KOPT-K1 (cell line): ENCODE data around the gene PCSK5.

Experiments used
- H3K27ac ChIP-seq: fragments of 200-600 bp; sonication (generic); 2 replicates; pipeline ENCODE4 v1.5.1; 2016; ENCODE audit warnings: antibody characterized with exemption, mild to moderate bottlenecking, low read depth, low read length; ENCODE audit not compliant: poor library complexity, severe bottlenecking
- H3K36me3 ChIP-seq: fragments of 200-600 bp; sonication (generic); 2 replicates; pipeline ENCODE4 v1.5.1; 2017; ENCODE audit warnings: antibody characterized with exemption, mild to moderate bottlenecking, low read length, moderate library complexity; ENCODE audit not compliant: insufficient read depth
- H3K9me3 ChIP-seq: fragments of 200-600 bp; sonication (generic); 2 replicates; pipeline ENCODE4 v1.5.1; 2017; ENCODE audit warnings: antibody characterized with exemption, low read length, mild to moderate bottlenecking; ENCODE audit not compliant: insufficient read depth, poor library complexity, severe bottlenecking

Gene PCSK5

DNA sequence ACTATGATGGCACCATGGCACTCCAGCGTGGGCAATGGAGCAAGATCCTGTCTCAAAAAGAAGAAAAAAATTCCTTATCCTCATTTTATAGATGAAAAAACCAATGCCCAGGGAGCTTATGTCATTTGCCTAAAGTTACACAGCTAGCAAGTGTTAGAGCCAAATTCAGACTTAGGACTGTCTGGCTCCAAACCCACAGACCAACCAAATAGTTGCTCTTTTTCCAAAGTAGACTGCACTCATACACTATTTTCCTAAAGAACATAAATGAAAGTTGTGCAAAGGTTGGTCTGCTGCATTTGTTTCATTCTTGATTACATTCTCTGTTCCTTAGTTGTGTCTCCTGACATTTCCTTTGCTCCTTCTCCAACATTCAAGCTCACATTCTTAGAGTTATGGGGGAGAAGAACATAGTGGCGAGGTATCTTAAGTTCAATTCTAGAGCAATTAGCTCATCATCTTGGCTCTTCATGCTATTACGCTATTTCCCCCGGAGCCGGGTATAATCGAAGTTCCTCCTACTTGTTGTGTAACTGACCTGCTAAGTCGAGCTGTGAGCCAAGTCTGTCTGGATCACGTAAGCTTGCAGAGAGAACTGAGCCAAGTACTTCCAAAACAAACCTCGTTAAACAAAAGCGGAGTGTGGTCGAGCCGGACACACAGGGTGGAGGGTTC, 365.4 kb downstream of the PCSK5 start:
- Histone ChIP-seq H3K9me3 (no peaks in the 10 kb centered on the region), H3K36me3 (no peaks in the 10 kb centered on the region), H3K27ac (no peak overlapping the region)

DNA sequence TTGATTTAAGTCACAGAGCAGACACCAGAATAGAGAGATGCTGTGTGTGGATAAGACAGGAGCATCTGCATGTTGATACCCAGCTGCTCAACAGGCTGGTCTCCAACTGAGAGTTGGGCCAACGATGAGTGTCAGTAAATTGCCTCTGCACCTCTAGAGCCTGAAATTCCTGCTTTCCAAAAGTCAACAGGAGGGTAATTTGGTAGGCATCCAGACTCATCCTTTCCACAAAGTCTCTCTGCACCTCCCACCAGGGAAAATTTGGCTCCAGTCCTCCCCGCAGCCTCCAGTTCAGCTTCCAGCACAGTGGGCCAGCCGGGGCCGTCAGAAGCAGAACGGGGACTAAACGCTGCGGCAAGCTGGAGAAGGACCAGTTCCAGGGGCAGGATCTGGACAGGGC, 366.8 kb downstream of the PCSK5 start:
- Histone ChIP-seq H3K27ac (no peak overlapping the region), H3K36me3 (no peaks in the 10 kb centered on the region), H3K9me3 (no peaks in the 10 kb centered on the region)

DNA sequence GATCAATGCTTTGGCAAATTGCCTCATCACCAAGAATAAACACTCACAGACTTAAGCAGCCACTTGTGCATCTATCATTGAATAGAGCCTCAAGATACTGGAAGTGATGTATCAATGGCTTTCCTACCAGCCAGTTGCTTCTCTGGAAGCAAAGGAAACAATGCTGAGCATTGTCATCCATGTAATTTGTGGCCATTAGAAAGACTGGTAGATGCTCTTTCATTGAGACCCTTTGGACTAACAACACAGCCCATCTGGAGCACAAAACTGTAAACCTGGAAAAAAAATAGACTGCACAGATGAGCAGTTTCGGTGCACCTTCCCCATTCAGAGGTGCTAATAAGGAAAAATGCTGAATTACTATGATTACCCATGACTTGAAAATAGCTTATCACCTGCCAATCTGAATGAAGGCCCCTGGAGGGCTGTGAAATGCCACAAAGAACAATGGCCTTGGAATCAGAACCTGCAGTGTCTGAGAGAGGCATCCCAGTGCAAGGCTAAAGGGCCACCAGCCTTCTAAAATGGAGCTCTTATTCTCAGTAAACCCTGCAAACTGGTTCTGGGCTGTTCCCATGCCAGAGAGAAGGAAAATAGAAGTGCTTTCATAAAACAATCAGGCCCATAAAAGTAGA, 376.3 kb downstream of the PCSK5 start:
- Histone ChIP-seq H3K27ac (no peak overlapping the region), H3K9me3 (peaks cover 8% of the 10 kb centered on the region), H3K36me3 (no peaks in the 10 kb centered on the region)

DNA sequence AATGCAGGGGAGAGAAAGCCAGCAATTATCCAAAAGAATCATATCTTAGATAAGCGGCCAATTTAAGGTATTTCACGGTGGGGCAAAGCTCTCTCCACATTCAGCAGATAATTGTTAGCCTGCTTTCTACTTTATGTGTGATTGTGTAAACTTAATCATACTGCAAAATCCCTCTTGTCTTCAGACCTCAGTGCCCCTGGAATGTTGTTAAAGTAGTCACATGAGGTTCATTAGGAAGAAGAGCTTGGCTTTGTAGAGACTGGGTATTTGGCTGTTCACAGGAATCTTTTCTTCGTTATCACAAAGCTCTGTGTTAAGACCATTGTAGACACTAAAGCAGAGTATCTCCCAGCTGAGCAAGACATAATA, 376.8 kb downstream of the PCSK5 start:
- peaks cover 8% of the 10 kb centered on the region for H3K9me3 ChIP-seq
- no peak overlapping the region for H3K27ac ChIP-seq
- no peaks in the 10 kb centered on the region for H3K36me3 ChIP-seq

DNA sequence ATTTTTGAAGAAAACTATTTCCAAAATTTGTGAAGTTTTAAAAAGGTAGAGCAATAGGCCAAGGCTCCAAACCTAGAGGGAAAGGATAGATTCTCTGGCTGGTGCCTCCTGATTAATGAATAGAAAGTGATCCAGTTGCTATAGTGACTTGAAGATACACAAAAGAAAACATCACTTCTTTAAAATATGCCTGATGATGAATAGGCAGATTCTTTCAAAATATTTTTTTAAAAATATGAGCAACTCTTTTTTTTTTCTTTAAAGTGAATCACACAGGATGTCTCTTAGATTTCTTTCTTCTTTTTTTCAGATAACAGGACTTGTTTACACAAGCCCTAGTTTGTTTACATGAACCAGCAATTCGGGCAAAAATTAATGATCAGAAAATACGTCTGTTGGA, 379.3 kb downstream of the PCSK5 start:
- H3K9me3 ChIP-seq, result no peaks in the 10 kb centered on the region
- no peaks in the 10 kb centered on the region for H3K36me3 ChIP-seq

DNA sequence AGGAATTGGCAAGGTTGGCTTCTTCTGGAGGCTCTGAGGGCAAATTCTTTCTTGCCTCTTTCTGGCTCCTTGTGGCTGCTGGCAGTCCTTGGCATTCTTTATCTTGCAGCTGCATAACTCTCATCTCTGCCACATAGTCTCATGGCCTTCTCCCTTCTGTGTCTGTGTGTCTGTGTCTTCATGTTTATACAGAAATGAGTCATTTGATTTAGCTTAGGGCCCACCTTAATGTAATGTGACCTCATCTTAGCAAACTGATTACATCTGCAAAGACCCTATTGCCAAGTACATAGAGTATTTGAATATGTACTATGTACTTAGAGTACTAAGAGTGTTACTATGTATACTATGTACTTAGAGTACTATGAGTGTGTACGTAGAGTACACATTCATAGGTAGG, 381.3 kb downstream of the PCSK5 start:
- no peaks in the 10 kb centered on the region for H3K9me3 ChIP-seq
- H3K36me3 ChIP-seq, result no peaks in the 10 kb centered on the region
- no peak overlapping the region for H3K27ac ChIP-seq

More for the DNA sequence above, 379.3 kb downstream of the PCSK5 start:
- H3K27ac ChIP-seq, result no peak overlapping the region

DNA sequence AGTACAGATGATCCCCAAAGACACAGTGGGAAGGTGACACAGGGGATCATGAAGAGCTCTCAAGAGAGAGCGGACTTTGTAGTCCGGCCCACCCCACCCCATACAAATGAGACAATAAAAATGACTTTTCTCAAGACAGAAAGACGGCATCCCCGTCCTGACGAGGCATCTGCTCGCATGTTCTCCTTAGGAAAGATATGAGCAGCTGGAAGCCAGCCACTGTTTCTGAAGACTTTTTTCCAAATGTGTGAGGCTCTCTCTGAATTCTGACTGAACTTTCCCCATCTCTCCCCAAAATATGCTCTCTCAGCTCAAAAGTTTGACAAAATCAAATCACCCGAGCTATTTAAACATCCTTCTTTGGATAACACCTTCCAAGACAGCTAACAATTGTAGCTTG, 398.6 kb downstream of the PCSK5 start:
- Histone ChIP-seq H3K27ac (no peak overlapping the region), H3K36me3 (no peaks in the 10 kb centered on the region), H3K9me3 (no peaks in the 10 kb centered on the region)

DNA sequence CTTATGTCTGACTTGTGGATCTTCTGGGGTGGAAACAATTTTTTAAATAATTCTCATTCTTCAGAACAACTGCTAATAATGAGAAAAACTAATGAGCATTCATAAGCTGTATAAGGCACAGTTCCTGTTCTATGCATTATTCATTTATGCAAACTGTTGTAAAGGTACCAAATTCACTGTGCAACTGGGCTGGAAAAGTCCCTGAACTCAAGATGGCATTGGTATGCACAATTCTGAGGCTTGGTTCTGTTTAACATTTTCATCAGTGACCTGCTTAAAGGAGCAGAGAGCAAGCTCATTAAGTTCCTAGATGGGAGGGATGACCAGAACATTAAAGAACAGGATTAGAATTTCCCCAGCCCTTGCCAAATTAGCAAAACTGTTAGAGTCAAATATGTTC, 399.2 kb downstream of the PCSK5 start:
- no peak overlapping the region for H3K27ac ChIP-seq
- H3K36me3 ChIP-seq, result no peaks in the 10 kb centered on the region
- H3K9me3 ChIP-seq, result no peaks in the 10 kb centered on the region

DNA sequence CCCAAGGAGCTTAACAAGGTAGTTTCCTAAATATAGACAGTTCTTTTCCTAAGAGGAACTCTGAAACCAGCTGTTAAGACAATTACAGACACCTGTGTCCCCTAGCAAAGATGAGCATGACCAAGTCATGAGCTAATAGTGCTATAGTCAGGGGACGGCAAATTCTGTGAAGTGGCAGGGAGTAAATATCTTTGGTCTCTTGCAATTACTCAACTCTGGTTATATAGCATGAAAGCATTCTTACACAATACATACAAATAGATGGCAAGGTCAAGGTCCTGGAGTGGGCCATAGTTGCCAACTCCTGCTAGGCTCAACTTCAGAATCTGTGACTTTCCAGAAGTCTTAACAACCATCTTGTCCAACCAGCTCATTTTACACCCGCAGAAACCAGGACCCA, 400.1 kb downstream of the PCSK5 start:
- no peaks in the 10 kb centered on the region for H3K36me3 ChIP-seq
- no peak overlapping the region for H3K27ac ChIP-seq
- no peaks in the 10 kb centered on the region for H3K9me3 ChIP-seq

DNA sequence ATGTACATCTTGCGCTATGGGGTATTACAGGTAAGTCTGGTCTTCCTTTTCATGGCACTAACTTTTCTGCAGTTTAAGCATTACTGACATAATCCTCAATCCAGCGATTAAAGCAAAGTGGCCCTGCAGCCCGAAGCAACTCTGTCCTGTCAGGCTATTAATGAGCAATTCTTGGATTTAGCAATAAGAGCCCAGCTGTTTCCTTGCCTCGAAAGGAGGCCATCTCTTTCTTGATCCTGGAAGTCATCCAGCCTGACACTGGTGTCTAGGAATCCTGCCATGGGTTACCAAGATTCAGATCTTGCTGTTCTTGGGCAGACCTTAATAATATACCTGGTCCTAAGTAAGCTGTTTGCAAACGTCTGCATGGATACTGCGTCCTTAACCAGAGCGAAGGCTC, 401.8 kb downstream of the PCSK5 start:
- H3K9me3 ChIP-seq, result no peaks in the 10 kb centered on the region
- no peak overlapping the region for H3K27ac ChIP-seq
- no peaks in the 10 kb centered on the region for H3K36me3 ChIP-seq

DNA sequence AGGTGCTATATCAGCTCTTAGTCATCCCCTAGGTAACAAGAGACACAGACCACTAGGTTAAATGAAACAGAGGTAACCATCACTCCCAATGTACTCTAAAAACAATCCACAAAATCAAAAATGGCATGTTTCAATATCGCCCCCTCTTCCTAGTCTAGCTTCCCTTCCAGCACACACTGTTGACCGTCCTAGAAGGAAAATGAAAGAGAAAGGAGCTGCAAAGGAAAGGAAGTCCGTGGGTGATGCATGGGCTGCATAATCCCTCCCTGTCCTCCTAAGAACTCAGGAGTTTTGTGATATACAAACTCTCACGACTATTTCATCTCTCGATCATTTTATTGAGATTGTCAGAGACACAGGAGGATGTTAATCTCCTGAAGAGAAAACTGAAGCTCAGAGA, 402.2 kb downstream of the PCSK5 start:
- no peak overlapping the region for H3K27ac ChIP-seq
- H3K9me3 ChIP-seq, result no peaks in the 10 kb centered on the region
- H3K36me3 ChIP-seq, result no peaks in the 10 kb centered on the region

DNA sequence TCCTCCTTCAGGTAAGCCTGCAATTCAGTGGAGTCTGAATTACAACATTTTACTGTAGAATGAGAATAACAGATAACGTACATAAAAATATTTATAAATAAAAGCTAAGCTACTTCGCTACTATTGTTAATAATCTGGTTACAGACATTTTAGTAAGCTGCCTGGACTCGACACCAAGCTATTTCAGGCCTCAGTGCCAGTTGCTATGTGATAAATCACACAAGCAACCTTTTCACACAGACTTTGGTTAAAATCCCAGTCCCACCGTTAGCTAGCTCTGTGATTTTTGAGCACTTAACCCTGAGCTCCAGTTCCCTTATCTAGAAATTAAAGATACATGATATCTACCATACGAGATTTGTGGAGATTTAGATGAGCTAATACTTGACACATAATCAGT, 403.8 kb downstream of the PCSK5 start:
- Histone ChIP-seq H3K9me3 (no peaks in the 10 kb centered on the region), H3K27ac (no peak overlapping the region), H3K36me3 (no peaks in the 10 kb centered on the region)

DNA sequence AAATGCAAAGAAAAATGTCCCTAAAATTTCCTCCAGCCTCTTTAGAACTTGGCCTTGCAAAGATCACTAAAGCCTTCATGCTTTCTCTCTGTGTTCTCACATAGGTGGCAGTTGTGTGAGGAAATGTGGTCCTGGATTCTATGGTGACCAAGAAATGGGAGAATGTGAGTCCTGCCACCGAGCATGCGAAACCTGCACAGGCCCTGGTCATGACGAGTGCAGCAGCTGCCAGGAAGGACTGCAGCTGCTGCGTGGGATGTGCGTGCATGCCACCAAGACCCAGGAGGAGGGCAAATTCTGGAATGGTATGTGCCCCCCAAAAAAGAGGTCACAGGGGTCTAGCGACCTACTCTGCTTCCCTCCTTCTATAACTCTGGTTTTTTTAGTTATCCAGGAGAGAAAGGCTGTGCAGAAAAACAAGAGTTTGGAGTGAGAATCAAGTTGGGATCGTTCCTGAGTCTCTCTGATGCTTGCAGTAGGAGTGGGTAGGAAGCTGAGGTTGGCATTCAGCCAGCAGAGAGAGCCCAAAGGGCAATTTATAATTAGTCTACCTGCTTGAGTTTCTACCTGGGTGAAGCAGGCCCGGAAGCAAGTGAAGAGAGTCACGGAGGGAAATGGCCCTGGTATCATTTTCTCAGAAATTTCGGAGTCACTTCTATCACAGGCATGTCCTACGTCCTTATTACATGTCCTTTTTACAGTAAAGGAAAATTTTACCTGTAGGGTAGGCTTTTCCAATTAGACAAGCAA, 406.3 kb downstream of the PCSK5 start:
- Histone ChIP-seq H3K27ac (no peak overlapping the region), H3K9me3 (no peaks in the 10 kb centered on the region), H3K36me3 (no peaks in the 10 kb centered on the region)

DNA sequence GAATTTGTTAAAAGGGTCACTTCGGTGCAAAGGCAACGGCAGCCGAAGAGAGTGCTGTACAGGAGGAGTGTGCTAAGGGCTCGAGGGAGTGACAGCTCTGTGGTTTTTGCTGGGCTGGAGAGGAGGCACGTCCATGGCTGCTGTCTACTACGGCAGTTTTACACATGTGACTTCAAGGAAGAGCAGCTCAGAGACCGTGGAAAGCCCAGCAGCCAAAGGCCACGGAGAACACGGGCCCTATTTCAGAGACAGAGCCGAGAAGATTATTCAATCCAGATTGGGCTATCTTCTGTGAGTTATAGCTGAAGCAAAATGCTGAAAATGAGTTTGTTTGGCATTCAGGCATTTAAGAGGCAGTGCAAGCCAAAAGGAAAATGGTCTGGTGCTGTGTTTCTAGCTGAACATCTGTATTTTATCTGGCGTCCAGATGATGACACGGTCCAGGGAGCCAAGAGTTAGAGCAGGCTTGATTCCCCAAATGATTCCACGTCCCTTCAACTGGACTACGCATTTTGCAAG, 407.3 kb downstream of the PCSK5 start:
- Histone ChIP-seq H3K27ac (no peak overlapping the region), H3K9me3 (no peaks in the 10 kb centered on the region), H3K36me3 (no peaks in the 10 kb centered on the region)

DNA sequence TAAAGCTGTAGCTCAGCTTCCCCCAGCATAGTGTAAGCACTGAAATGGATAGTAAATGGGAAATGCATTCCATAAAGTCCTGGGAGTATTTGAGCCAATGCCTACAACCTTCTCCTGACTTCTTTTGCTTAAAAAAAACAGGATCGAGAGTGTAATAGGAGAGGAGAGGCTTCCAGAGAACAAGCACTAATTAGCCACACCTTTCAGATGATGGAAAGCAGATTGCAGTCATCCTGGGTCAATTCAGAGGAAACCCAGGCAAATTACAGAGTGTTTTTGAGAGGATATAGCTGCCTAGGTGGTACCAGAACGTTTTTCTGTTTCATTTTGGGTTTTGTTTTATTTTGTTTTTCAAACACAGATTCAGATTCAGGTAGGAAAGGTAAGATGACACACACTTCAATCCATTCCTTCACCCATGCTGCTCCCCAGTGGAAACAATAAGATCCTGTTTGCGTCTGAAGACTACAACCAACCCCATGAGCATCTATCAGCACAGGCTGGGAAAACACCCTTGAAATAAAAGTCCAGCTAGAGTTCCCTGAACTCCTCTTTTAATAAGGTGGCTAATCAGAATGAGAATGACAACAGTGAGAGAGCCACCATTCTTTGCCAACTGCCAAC, 408.2 kb downstream of the PCSK5 start:
- Histone ChIP-seq H3K36me3 (no peaks in the 10 kb centered on the region), H3K27ac (no peak overlapping the region), H3K9me3 (no peaks in the 10 kb centered on the region)
